Germinal center (tissue), 1 donor: Measurements from ENCODE around the gene COBL.
"Not testable (repeated sequence)": the region's sequence is repeated elsewhere in the genome, so short reads cannot be mapped to it uniquely, and the experiment has no call there.

Experiments
- DNase-seq: peaks from one replicate; pipeline ENCODE4 v3.0.0; 2012; ENCODE audit warnings: mixed read lengths, low spot score

Gene COBL

GRCh38 chr7:51233374-51233773 lies 83.2 kb downstream of the COBL start:
- DNase-seq = no peak

GRCh38 chr7:51230723-51231122 lies 85.9 kb downstream of the COBL start:
- DNase-seq = no peak

- no peak for DNase-seq
These were observed 86.3 kb downstream of the COBL start for GRCh38 chr7:51230324-51230625.

- no peak for DNase-seq
These were observed 86.8 kb downstream of the COBL start for GRCh38 chr7:51229620-51230323.

- no peak for DNase-seq
These were observed 87.5 kb downstream of the COBL start for GRCh38 chr7:51229106-51229537.

- DNase-seq = no peak
These were observed 88.1 kb downstream of the COBL start for GRCh38 chr7:51228386-51228958.

GRCh38 chr7:51227861-51228260 lies 88.7 kb downstream of the COBL start:
- no peak for DNase-seq

- DNase-seq = no peak
These were observed 89.6 kb downstream of the COBL start for GRCh38 chr7:51226916-51227535.

GRCh38 chr7:51226063-51226755 lies 90.4 kb downstream of the COBL start:
- DNase-seq = no peak

- no peak for DNase-seq
These were observed 91.6 kb downstream of the COBL start for GRCh38 chr7:51224811-51225595.

GRCh38 chr7:51223505-51223904 lies 93.1 kb downstream of the COBL start:
- no peak for DNase-seq

- no peak for DNase-seq
These were observed 93.7 kb downstream of the COBL start for GRCh38 chr7:51222916-51223315.

GRCh38 chr7:51220226-51220625 lies 96.4 kb downstream of the COBL start:
- DNase-seq = no peak

- DNase-seq = no peak
These were observed 97.2 kb downstream of the COBL start for GRCh38 chr7:51219261-51219988.

GRCh38 chr7:51217804-51218203 lies 98.8 kb downstream of the COBL start:
- no peak for DNase-seq

- DNase-seq = no peak
These were observed 102.5 kb downstream of the COBL start for GRCh38 chr7:51214098-51214497.

GRCh38 chr7:51213618-51214017 lies 103.0 kb downstream of the COBL start:
- DNase-seq = no peak

GRCh38 chr7:51210766-51211165 lies 105.8 kb downstream of the COBL start:
- DNase-seq = no peak

- no peak for DNase-seq
These were observed 107.2 kb downstream of the COBL start for GRCh38 chr7:51209426-51209825.

- not testable (repeated sequence) for DNase-seq
These were observed 108.5 kb downstream of the COBL start for GRCh38 chr7:51208125-51208524.

GRCh38 chr7:51198654-51199053 lies 118.0 kb downstream of the COBL start:
- DNase-seq = no peak

GRCh38 chr7:51190969-51191368 lies 125.6 kb downstream of the COBL start:
- no peak for DNase-seq
